Heart left ventricle (tissue), 16 donors: ENCODE data around the gene RASL11B. TPM values are rescaled to one million over a fixed set of nuclear protein-coding genes. Genes with fewer than 3 reads are reported as not detected.
A peak's percentile ranks its signal among the peaks of the same experiment; 100 is the strongest.

Experiments
- ATAC-seq, 4 donors: fragments of 200-7000 bp; cut with Tn5 transposase; one replicate each; pipeline ENCODE4 v1.9.1; 2020 to 2022; ENCODE audit warnings: moderate library complexity in 4 of 4, mild to moderate bottlenecking in 3 of 4, moderate number of reproducible peaks in 1 of 4
- DNase-seq, 5 donors: peaks; one replicate each; pipeline ENCODE4 v3.0.0-alpha.2; 2020
- H3K27ac ChIP-seq, 12 donors: fragments of 200-600 bp; sonication (generic) in 4 of 12; one replicate each; pipeline versions ENCODE4 v1.5.0 to v1.8.0; 2016 to 2022; ENCODE audit warnings: mild to moderate bottlenecking in 2 of 12
- H3K27me3 ChIP-seq, 9 donors: fragments of 200-600 bp; sonication (generic) in 2 of 9; one replicate each; pipeline versions ENCODE4 v1.5.1 to v1.8.0; 2016 to 2022; ENCODE audit warnings: mild to moderate bottlenecking in 3 of 9
- H3K36me3 ChIP-seq, 9 donors: fragments of 200-600 bp; sonication (generic) in 2 of 9; one replicate each; pipeline versions ENCODE4 v1.5.0 to v1.8.0; 2018 to 2022; ENCODE audit warnings: mild to moderate bottlenecking in 2 of 9
- H3K4me1 ChIP-seq, 12 donors: fragments of 200-600 bp; sonication (generic) in 4 of 12; one replicate each; pipeline versions ENCODE4 v1.5.0 to v1.8.0; 2016 to 2022; ENCODE audit warnings: mild to moderate bottlenecking in 3 of 12
- H3K4me3 ChIP-seq, 12 donors: fragments of 200-600 bp; sonication (generic) in 4 of 12; one replicate each; pipeline versions ENCODE4 v1.5.0 to v1.8.0; 2017 to 2022; ENCODE audit warnings: mild to moderate bottlenecking in 9 of 12, moderate library complexity in 4 of 12
- H3K9me3 ChIP-seq, 12 donors: fragments of 200-600 bp; sonication (generic) in 4 of 12; one replicate each; pipeline versions ENCODE4 v1.5.0 to v1.8.0; 2016 to 2022; ENCODE audit warnings: mild to moderate bottlenecking in 1 of 12
- CTCF ChIP-seq, 12 donors: fragments of 200-600 bp; sonication (generic) in 4 of 12; IDR thresholded peaks; one replicate each; pipeline versions ENCODE4 v1.5.0 to v1.8.0; 2018 to 2022; ENCODE audit warnings: antibody characterized with exemption in 12 of 12, mild to moderate bottlenecking in 5 of 12
- POLR2A ChIP-seq, 2 donors: fragments of 450-650 bp; IDR thresholded peaks; one replicate each; pipeline ENCODE4 v1.6.1; 2017; ENCODE audit warnings: antibody characterized with exemption in 2 of 2, mild to moderate bottlenecking in 2 of 2, moderate library complexity in 2 of 2
- WGBS, 4 donors: extraction: QIAGEN DNeasy Blood & Tissue Kit in 2 of 4; methylation state at CpG; one replicate each; pipeline versions ENCODE4 v1.1.5 to v1.1.7; 2013 to 2018; 5-methylcytosine and 5-hydroxymethylcytosine counted together
- intact Hi-C, 10 donors: fragments of 100-400 bp; cut with DNase I; formaldehyde crosslinking; loops; one replicate each; pipeline versions ENCODE4 v1.11.1 to v1.14.2; 2022
- polyA plus RNA-seq, 2 donors: library from polyadenylated mRNA; stranded (reverse); fragments of 200-250 nt; gene quantifications; one replicate each; pipeline ENCODE4 v1.2.3, GENCODE V29; 2013
- total RNA-seq, 9 donors: library from RNA; depleted of rRNA in 2 of 9; stranded (reverse); fragments of >200 nt in 2 of 9; fragmentation: NEBNext Ultra II Directional in 3 of 9; extraction: Animal tissue kit (Norgen Biotek cat#: 25700) in 3 of 9; gene quantifications; one replicate each; pipeline versions ENCODE4 v1.1.0 to v1.2.4, GENCODE V29; 2016 to 2023
- donor health status: ischemic (EF 13 %, LVEDD 7.1; RV severe dilation, severe dysfunction).
- donor health status: healthy with polysubstance abuse.
- donor health status: DM: no; HTN: yes; CAD: no.
- donor health status: DM: no; HTN: no; CAD: no.
- donor health status: ischemic (EF 25% LVEDD 6.9; RV normal size, moderate dysfunction).
- donor health status: ischemic (EF 25% LVEDD 5.7; RV mildly dilated, moderate dysfunction).
- donor health status: healthy.
- donor health status: DM: yes; HTN: yes; CAD: no.
- donor health status: ischemic (EF 35%, LVEDD 5.7; RV mildly dilated, moderate dysfunction).
- donor health status: nonischemic (EF 11% LVEDD 7.7; RV severe dilation, severe dysfunction).
- donor health status: DM: yes; HTN: yes; CAD: no.
- donor health status: PGD.
- donor health status: ischemic (EF 29% LVEDD 5.4; RV normal size, mild dysfunction).
- donor health status: nonischemic (EF 23%, LVEDD 6.1; RV moderate dilation, normal function).

RASL11B gene
- total and polyA plus RNA-seq, 11 donors = 2.7 to 16.1 (median 5.5) TPM

GRCh38 chr4:52904421-52904820 lies 42.3 kb downstream of the RASL11B start:
- 88 to 95% (median 93%) methylated on average over 4 of the region's 4 CpGs for WGBS, 4 donors
- no peak for TF ChIP-seq POLR2A (IDR thresholded peaks at IDR 0.05)
- TF ChIP-seq CTCF (IDR thresholded peaks at IDR 0.05) = no peak

GRCh38 chr4:52907510-52907909 lies 45.4 kb downstream of the RASL11B start:
- intact Hi-C loops = no loop called here
- Histone ChIP-seq H3K9me3 (no peaks in the 10 kb centered on the region), H3K27ac (no peak overlapping the region), H3K4me1 (peaks cover 0 to 4% (median 0%) of the 10 kb centered on the region in 12 donors), H3K36me3 (peaks cover 0 to 8% (median 0%) of the 10 kb centered on the region in 9 donors), H3K27me3 (no peaks in the 10 kb centered on the region), H3K4me3 (no peak overlapping the region)
- no peak for DNase-seq
- TF ChIP-seq CTCF (IDR thresholded peaks at IDR 0.05) (no peak), POLR2A (IDR thresholded peaks at IDR 0.05) (no peak)
- ATAC-seq = no peak
- WGBS, 4 donors = 77 to 90% (median 83%) methylated on average over 2 of the region's 2 CpGs

More at GRCh38 chr4:52904421-52904820, 42.3 kb downstream of the RASL11B start:
- DNase-seq (no peak), ATAC-seq (no peak)
- Histone ChIP-seq H3K4me3 (no peak overlapping the region), H3K36me3 (peaks cover 0 to 8% (median 0%) of the 10 kb centered on the region in 9 donors), H3K9me3 (peaks cover 0 to 3% (median 0%) of the 10 kb centered on the region in 12 donors), H3K27me3 (no peaks in the 10 kb centered on the region), H3K4me1 (peaks cover 0 to 4% (median 0%) of the 10 kb centered on the region in 12 donors), H3K27ac (no peak overlapping the region)
- intact Hi-C loops = no loop called here

DNA sequence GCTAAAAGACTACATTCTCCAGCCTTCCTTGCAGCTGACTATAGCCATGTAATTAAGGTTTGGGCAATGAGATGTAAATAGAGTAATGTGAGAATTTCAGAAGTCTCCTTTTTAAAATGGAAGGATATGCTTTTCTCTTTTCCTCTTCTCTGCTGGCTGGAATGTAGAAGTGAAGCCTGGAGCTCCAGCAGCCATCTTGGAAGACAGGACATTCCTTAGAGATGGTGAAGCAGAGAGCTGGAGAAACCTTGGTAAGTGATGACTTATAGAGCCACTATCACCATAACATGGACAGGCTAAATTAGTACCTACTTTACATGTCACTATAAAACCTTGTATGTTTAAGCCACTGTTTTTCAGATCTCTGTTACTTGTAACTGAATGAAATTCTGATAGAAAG lies 48.0 kb downstream of the RASL11B start:
- TF ChIP-seq CTCF (IDR thresholded peaks at IDR 0.05) (no peak), POLR2A (IDR thresholded peaks at IDR 0.05) (no peak)
- Histone ChIP-seq H3K9me3 (no peaks in the 10 kb centered on the region), H3K4me3 (no peak overlapping the region), H3K36me3 (peaks cover 0 to 8% (median 0%) of the 10 kb centered on the region in 9 donors), H3K27me3 (no peaks in the 10 kb centered on the region), H3K4me1 (peaks cover 0 to 27% (median 12%) of the 10 kb centered on the region in 12 donors), H3K27ac (no peak overlapping the region)
- ATAC-seq = no peak
- no peak for DNase-seq
- intact Hi-C loops = loop anchor here in 3 of 10 donors (5.0 kb wide), 3 partner anchors 33 to 72 kb away; no protein-coding TSS in a partner anchor

DNA sequence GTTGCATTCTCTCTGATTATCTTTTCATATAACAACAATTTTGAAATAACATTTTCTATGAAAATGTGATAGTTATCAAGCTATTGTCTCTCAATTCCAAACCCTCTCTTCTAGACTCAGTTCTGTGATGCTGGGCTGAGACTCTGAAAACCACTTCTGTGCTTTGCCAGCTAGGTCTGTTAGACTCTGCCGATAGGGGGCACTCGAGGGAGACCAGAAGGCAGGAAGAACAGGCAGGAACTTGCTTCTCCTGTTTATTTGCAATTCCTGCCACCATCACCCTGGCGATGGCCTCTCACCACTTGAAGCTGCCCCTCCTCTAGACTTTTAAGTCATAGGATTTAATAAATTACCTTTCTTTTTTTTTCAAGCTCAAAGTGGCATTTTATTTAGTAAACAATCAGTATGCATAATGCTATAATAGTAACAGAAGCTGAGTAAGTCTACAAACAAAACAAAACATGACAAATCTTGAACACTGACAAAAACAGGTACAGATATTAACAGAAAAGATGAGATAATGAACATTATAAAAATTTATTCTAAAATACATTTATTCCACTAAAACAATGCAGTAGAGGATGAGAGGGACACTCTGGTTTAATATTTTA lies 49.7 kb downstream of the RASL11B start:
- Histone ChIP-seq H3K4me1 (peaks cover 0 to 27% (median 12%) of the 10 kb centered on the region in 12 donors), H3K9me3 (no peaks in the 10 kb centered on the region), H3K27me3 (no peaks in the 10 kb centered on the region), H3K27ac (no peak overlapping the region), H3K36me3 (peaks cover 0 to 5% (median 0%) of the 10 kb centered on the region in 9 donors), H3K4me3 (no peak overlapping the region)
- TF ChIP-seq POLR2A (IDR thresholded peaks at IDR 0.05) (no peak), CTCF (IDR thresholded peaks at IDR 0.05) (peak; percentile 61 to 79 (median 74))
- WGBS, 4 donors = 7 to 12% (median 12%) methylated on average over 3 of the region's 3 CpGs
- peak; percentile 65 to 83 (median 72) for DNase-seq
- ATAC-seq = peak in 3 of 4 donors; percentile 61 to 68 (median 64)
- intact Hi-C loops = loop anchor here in 3 of 10 donors (5.0 kb wide), 3 partner anchors 34 to 71 kb away; no protein-coding TSS in a partner anchor
